Measurements from ENCODE around the gene SUPT16H.
"Not testable (repeated sequence)": the region's sequence is repeated elsewhere in the genome, so short reads cannot be mapped to it uniquely, and the experiment has no call there.

Gene SUPT16H

GRCh38 chr14:21308479-21309237 is 75.2 kb downstream of the SUPT16H start:
- Histone ChIP-seq H3K27me3 (ENCODE audit: control insufficient read depth in 5 of 5, insufficient read depth in 4 of 5, low read length in 5 of 5) (no peaks in the 10 kb centered on the region), H3K4me1 (ENCODE audit: control insufficient read depth in 5 of 5, insufficient read depth in 5 of 5, low read length in 5 of 5) (peaks cover 0 to 14% (median 11%) of the 10 kb centered on the region in 5 donors), H3K4me3 (ENCODE audit: low read depth in 1 of 5, low read length in 5 of 5) (peak overlapping the region; percentile 57 to 70 (median 62)), H3K9me3 (ENCODE audit: control insufficient read depth in 5 of 5, low read length in 5 of 5) (no peaks in the 10 kb centered on the region), H3K9ac (ENCODE audit: low read length in 5 of 5) (peak overlapping the region in 4 of 5 donors; percentile 37 to 58 (median 40)), H3K27ac (ENCODE audit: low read depth, low read length) (no peak overlapping the region), H3K36me3 (ENCODE audit: control insufficient read depth in 5 of 5, insufficient read depth in 5 of 5, low read length in 5 of 5) (no peaks in the 10 kb centered on the region)

DNA sequence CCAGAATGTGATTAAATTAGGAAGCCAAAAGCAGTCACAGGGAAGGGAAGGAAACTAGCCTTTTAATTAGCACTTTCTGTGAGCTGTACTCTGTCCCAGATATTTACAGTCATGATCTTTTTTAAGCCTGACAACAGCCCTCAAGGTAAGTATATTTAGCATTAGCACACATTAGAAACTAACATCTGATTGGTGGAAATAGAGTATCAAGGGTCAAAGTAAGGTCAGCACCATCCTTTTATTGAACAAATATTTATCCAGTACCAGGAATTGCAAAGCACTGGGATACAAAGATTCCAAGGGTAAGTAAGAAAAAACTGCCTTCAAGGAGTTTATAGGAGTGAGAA is 75.7 kb downstream of the SUPT16H start:
- no peaks in the 10 kb centered on the region for H3K27me3 ChIP-seq (ENCODE audit: control insufficient read depth in 5 of 5, insufficient read depth in 4 of 5, low read length in 5 of 5)
- H3K36me3 ChIP-seq (ENCODE audit: control insufficient read depth in 5 of 5, insufficient read depth in 5 of 5, low read length in 5 of 5), result no peaks in the 10 kb centered on the region
- peaks cover 0 to 14% (median 11%) of the 10 kb centered on the region in 5 donors for H3K4me1 ChIP-seq (ENCODE audit: control insufficient read depth in 5 of 5, insufficient read depth in 5 of 5, low read length in 5 of 5)
- H3K27ac ChIP-seq (ENCODE audit: low read depth, low read length), result no peak overlapping the region
- peak overlapping the region; percentile 57 to 70 (median 62) for H3K4me3 ChIP-seq (ENCODE audit: low read depth in 1 of 5, low read length in 5 of 5)
- H3K9ac ChIP-seq (ENCODE audit: low read length in 5 of 5), result peak overlapping the region in 4 of 5 donors; percentile 37 to 58 (median 40)
- no peaks in the 10 kb centered on the region for H3K9me3 ChIP-seq (ENCODE audit: control insufficient read depth in 5 of 5, low read length in 5 of 5)

DNA sequence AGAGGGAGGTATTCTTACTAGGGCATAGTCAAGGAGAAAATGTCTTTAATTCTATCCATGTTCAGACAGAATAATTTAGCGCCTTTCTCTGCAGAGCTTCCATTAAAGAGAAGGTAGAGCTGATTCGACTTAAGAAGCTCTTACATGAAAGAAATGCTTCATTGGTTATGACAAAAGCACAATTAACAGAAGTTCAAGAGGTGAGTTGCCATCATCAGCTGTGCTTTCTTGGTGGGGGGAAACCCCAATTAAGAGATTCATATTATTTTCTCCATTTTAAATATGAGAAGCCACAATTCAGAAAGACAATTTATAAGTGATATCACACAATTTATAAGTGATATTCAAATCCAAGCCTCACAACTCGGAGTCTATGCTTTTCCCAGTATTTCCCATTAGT is 76.2 kb downstream of the SUPT16H start:
- Histone ChIP-seq H3K9ac (ENCODE audit: low read length in 5 of 5) (no peak overlapping the region), H3K27ac (ENCODE audit: low read depth, low read length) (no peak overlapping the region), H3K27me3 (ENCODE audit: control insufficient read depth in 5 of 5, insufficient read depth in 4 of 5, low read length in 5 of 5) (no peaks in the 10 kb centered on the region), H3K36me3 (ENCODE audit: control insufficient read depth in 5 of 5, insufficient read depth in 5 of 5, low read length in 5 of 5) (no peaks in the 10 kb centered on the region), H3K4me3 (ENCODE audit: low read depth in 1 of 5, low read length in 5 of 5) (no peak overlapping the region), H3K4me1 (ENCODE audit: control insufficient read depth in 5 of 5, insufficient read depth in 5 of 5, low read length in 5 of 5) (peaks cover 0 to 14% (median 11%) of the 10 kb centered on the region in 5 donors), H3K9me3 (ENCODE audit: control insufficient read depth in 5 of 5, low read length in 5 of 5) (no peaks in the 10 kb centered on the region)

DNA sequence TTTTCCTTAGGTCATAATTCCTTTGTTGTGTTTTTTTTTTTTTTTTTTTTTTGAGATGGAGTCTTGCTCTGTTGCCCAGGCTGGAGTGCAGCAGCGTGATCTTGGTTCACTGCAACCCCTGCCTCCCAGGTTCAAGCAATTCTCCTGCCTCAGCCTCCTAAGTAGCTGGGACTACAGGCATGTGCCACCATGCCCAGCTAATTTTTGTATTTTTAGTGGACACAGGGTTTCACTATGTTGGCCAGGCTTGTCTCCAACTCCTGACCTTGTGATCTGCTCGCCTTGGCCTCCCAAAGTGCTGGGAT is 81.0 kb downstream of the SUPT16H start:
- H3K9ac ChIP-seq (ENCODE audit: low read length in 5 of 5); H3K36me3 ChIP-seq (ENCODE audit: control insufficient read depth in 5 of 5, insufficient read depth in 5 of 5, low read length in 5 of 5); H3K4me3 ChIP-seq (ENCODE audit: low read depth in 1 of 5, low read length in 5 of 5); H3K27ac ChIP-seq (ENCODE audit: low read depth, low read length); H3K9me3 ChIP-seq (ENCODE audit: control insufficient read depth in 5 of 5, low read length in 5 of 5); H3K27me3 ChIP-seq (ENCODE audit: control insufficient read depth in 5 of 5, insufficient read depth in 4 of 5, low read length in 5 of 5); H3K4me1 ChIP-seq (ENCODE audit: control insufficient read depth in 5 of 5, insufficient read depth in 5 of 5, low read length in 5 of 5): not testable (repeated sequence)

DNA sequence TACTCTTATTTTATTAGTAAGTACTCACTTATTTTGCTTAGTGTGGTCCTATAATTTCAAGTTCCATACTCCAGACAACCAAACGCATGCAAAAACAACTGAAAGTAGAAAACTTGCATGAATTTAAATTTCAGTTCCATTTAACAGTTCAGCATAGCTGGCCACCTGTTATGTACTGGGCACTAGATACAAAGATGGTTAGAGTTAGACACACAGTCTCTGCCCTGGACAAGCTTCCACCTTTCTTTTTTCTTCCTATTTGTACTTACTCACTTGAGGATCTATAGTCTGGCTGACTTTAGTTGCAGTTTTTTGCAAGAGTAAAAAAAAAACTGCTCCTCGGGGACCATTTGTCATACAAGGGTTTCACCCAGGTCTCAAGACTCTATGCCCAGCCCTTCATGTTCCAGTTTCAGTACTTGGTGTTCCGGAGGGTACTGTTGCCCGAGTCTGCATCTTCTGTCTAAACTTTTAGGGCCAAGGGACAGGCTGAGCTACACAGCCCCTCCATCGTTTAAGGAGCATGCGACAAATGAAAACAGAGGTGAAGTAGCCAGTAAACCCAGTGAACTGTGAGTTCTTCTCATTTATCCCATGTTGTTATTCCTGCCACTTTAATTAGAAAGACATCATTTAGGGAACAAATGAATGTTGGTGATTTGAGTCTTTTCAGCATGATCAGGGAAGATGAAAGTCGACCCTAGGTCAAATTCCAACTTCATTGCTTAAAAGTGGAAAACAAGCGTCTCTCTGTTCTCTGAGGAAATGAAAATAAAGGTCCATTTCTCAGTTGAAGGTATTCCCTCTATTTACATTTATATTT is 81.6 kb downstream of the SUPT16H start:
- peaks cover 0 to 6% (median 2%) of the 10 kb centered on the region in 5 donors for H3K27me3 ChIP-seq (ENCODE audit: control insufficient read depth in 5 of 5, insufficient read depth in 4 of 5, low read length in 5 of 5)
- H3K36me3 ChIP-seq (ENCODE audit: control insufficient read depth in 5 of 5, insufficient read depth in 5 of 5, low read length in 5 of 5), result no peaks in the 10 kb centered on the region
- H3K4me3 ChIP-seq (ENCODE audit: low read depth in 1 of 5, low read length in 5 of 5), result no peak overlapping the region
- no peak overlapping the region for H3K9ac ChIP-seq (ENCODE audit: low read length in 5 of 5)
- peaks cover 0 to 7% (median 6%) of the 10 kb centered on the region in 5 donors for H3K4me1 ChIP-seq (ENCODE audit: control insufficient read depth in 5 of 5, insufficient read depth in 5 of 5, low read length in 5 of 5)
- H3K9me3 ChIP-seq (ENCODE audit: control insufficient read depth in 5 of 5, low read length in 5 of 5), result no peaks in the 10 kb centered on the region
- H3K27ac ChIP-seq (ENCODE audit: low read depth, low read length), result no peak overlapping the region
